Hematopoietic multipotent progenitor cell treated with erythropoietin and hydrocortisone succinate and interleukin-3 and kit ligand, for 17 days (in vitro differentiated cells): Measurements from ENCODE around the gene TMPRSS2.
"Not testable (repeated sequence)": the region's sequence is repeated elsewhere in the genome, so short reads cannot be mapped to it uniquely, and the experiment has no call there.

Experiments used
- DNase-seq: peaks from one replicate; pipeline ENCODE4 v3.0.0-alpha.2; 2015; ENCODE audit warnings: low spot score

The TMPRSS2 gene

GRCh38 chr21:41425954-41426675 is 81.8 kb downstream of the TMPRSS2 start, which contains the start of gene MX1:
TSS of gene MX1 (plus strand) at chr21:41426239. CDS start at chr21:41432071, 5,832 bp downstream.
- no peak for DNase-seq

- no peak for DNase-seq
Observed at GRCh38 chr21:41425588-41425953, 82.4 kb downstream of the TMPRSS2 start.

DNA sequence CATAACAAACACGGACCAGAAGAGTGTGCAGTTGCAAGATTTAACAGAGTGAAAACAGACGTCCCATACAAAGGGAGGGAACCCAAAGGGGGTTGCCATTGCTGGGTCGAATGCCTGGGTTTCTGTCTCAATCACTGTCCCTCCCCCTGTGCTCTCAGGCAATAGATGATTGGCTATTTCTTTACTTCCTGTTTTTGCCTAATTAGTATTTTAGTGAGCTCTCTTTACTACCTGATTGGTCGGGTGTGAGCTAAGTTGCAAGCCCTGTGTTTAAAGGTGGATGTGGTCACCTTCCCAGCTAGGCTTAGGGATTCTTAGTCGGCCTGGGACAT is 84.7 kb downstream of the TMPRSS2 start:
- DNase-seq = not testable (repeated sequence)

- no peak for DNase-seq
Observed at GRCh38 chr21:41422546-41423304, 85.2 kb downstream of the TMPRSS2 start.

DNA sequence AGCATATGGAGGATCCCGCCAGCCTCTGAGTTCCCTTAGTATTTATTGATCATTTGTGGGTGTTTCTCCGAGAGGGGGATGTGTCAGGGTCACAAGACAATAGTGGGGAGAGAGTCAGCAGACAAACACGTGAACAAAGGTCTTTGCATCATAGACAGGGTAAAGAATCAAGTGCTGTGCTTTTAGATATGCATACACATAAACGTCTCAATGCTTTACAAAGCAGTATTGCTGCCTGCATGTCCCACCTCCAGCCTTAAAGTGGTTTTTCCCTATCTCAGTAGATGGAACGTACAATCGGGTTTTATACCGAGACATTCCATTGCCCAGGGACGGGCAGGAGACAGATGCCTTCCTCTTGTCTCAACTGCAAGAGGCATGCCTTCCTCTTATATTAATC is 87.0 kb downstream of the TMPRSS2 start:
- not testable (repeated sequence) for DNase-seq

GRCh38 chr21:41419921-41420862 is 87.8 kb downstream of the TMPRSS2 start:
- no peak for DNase-seq

- no peak for DNase-seq
Observed at GRCh38 chr21:41418956-41419680, 88.8 kb downstream of the TMPRSS2 start.

DNA sequence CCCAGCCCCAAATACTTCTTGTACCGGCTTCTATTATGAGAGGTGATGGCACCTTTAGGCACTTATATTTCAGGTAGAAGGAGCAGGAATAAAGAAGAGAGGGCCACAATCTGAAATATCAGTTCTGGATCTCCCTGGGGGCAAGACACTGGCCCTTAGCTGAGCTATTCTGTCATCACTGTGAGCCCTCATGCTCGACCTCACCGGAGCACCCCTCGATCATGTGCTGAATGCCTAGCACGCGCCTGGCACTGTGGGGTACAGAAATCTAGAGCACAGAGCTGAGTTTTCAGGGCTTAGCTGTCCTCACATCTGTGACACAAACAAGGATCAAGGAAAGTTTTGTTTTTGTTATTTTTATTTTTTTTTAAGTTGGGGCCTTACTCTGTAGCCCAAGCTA is 89.6 kb downstream of the TMPRSS2 start:
- no peak for DNase-seq

GRCh38 chr21:41417505-41417904 is 90.5 kb downstream of the TMPRSS2 start:
- not testable (repeated sequence) for DNase-seq
